COR-L47 (cell line): Measurements from ENCODE around the gene CEP72.
A peak's percentile ranks its signal among the peaks of the same experiment; 100 is the strongest.

Source experiments
- DNase-seq: peaks from one replicate; lab custom pipeline; 2025; lab: John Stamatoyannopoulos, UW

Gene CEP72

GRCh38 chr5:639253-639530 lies 27.1 kb downstream of the CEP72 start:
- DNase-seq, result no peak

GRCh38 chr5:639584-640213 lies 27.6 kb downstream of the CEP72 start:
- no peak for DNase-seq

- DNase-seq, result no peak
These were observed 28.6 kb downstream of the CEP72 start for GRCh38 chr5:640461-641330.

GRCh38 chr5:641331-641765 lies 29.2 kb downstream of the CEP72 start:
- no peak for DNase-seq

GRCh38 chr5:642481-642880 lies 30.3 kb downstream of the CEP72 start:
- DNase-seq, result no peak

GRCh38 chr5:643351-643801 lies 31.2 kb downstream of the CEP72 start:
- DNase-seq, result peak; percentile 73

- no peak for DNase-seq
These were observed 31.7 kb downstream of the CEP72 start for GRCh38 chr5:643811-644271.

- DNase-seq, result no peak
These were observed 32.4 kb downstream of the CEP72 start for GRCh38 chr5:644509-644908.

GRCh38 chr5:644971-645370 lies 32.8 kb downstream of the CEP72 start:
- no peak for DNase-seq

- no peak for DNase-seq
These were observed 33.3 kb downstream of the CEP72 start for GRCh38 chr5:645421-645820.

- DNase-seq, result no peak
These were observed 34.5 kb downstream of the CEP72 start for GRCh38 chr5:646396-647201.

GRCh38 chr5:647311-647710 lies 35.2 kb downstream of the CEP72 start:
- DNase-seq, result no peak

GRCh38 chr5:647727-648126 lies 35.6 kb downstream of the CEP72 start:
- DNase-seq, result no peak

- no peak for DNase-seq
These were observed 39.3 kb downstream of the CEP72 start for GRCh38 chr5:651296-652022.

- no peak for DNase-seq
These were observed 39.9 kb downstream of the CEP72 start for GRCh38 chr5:652023-652515.

- peak; percentile 78 for DNase-seq
These were observed 40.7 kb downstream of the CEP72 start for GRCh38 chr5:652773-653350.

GRCh38 chr5:654071-654778 lies 42.1 kb downstream of the CEP72 start:
- no peak for DNase-seq

- DNase-seq, result no peak
These were observed 43.3 kb downstream of the CEP72 start for GRCh38 chr5:655406-655805.

GRCh38 chr5:657570-657969 lies 45.4 kb downstream of the CEP72 start:
- DNase-seq, result no peak

- DNase-seq, result no peak
These were observed 46.0 kb downstream of the CEP72 start for GRCh38 chr5:658103-658502.
